H9 (cell line): Measurements from ENCODE around the gene PTPRN2. TPM values are rescaled to one million over a fixed set of nuclear protein-coding genes. Genes with fewer than 3 reads are reported as not detected.
A peak's percentile ranks its signal among the peaks of the same experiment; 100 is the strongest.

Source experiments
- DNase-seq: peaks from one replicate; pipeline ENCODE4 v3.0.0-alpha.2; 2017
- H2AFZ ChIP-seq: one replicate; pipeline ENCODE4 v1.6.1; 2013; ENCODE audit warnings: mild to moderate bottlenecking, low read length, control low read depth, moderate library complexity
- H2AK5ac ChIP-seq: 2 replicates; pipeline ENCODE4 v1.6.1; 2013; ENCODE audit warnings: low read length, control low read depth, mixed read lengths; ENCODE audit not compliant: insufficient read length
- H2BK120ac ChIP-seq: one replicate; pipeline ENCODE4 v1.6.1; 2013; ENCODE audit warnings: low read depth, mild to moderate bottlenecking, low read length, control low read depth, inconsistent platforms; ENCODE audit not compliant: poor library complexity, severe bottlenecking
- H2BK12ac ChIP-seq: 2 replicates; pipeline ENCODE4 v1.6.1; 2013; ENCODE audit warnings: low read length, control low read depth, mixed read lengths, low read depth; ENCODE audit not compliant: insufficient read length
- H2BK15ac ChIP-seq: 2 replicates; pipeline ENCODE4 v1.6.1; 2013; ENCODE audit warnings: low read depth, low read length, control low read depth
- H2BK20ac ChIP-seq: one replicate; pipeline ENCODE4 v1.6.1; 2013; ENCODE audit warnings: low read depth, mild to moderate bottlenecking, low read length, control low read depth, inconsistent platforms; ENCODE audit not compliant: poor library complexity, severe bottlenecking
- H2BK5ac ChIP-seq: 2 replicates; pipeline ENCODE4 v1.6.1; 2013; ENCODE audit warnings: low read length, control low read depth, mixed read lengths; ENCODE audit not compliant: insufficient read length
- H3K14ac ChIP-seq: 2 replicates; pipeline ENCODE4 v1.6.1; 2013; ENCODE audit warnings: low read length, control low read depth; ENCODE audit not compliant: insufficient read depth
- H3K18ac ChIP-seq: 2 replicates; pipeline ENCODE4 v1.6.1; 2013; ENCODE audit warnings: low read depth, mild to moderate bottlenecking, mixed read lengths, low read length, control low read depth; ENCODE audit not compliant: insufficient read length
- H3K23ac ChIP-seq: 2 replicates; pipeline ENCODE4 v1.6.1; 2013; ENCODE audit warnings: low read length, control low read depth, mixed read lengths, low read depth; ENCODE audit not compliant: insufficient read length
- H3K23me2 ChIP-seq: 2 replicates; pipeline ENCODE4 v1.6.1; 2013; ENCODE audit warnings: low read depth, mild to moderate bottlenecking, mixed read lengths, low read length, control low read depth; ENCODE audit not compliant: insufficient read length, poor library complexity, severe bottlenecking
- H3K27ac ChIP-seq: 2 replicates; pipeline ENCODE4 v1.5.1; 2013; ENCODE audit warnings: low read length, control low read depth, mixed read lengths, low read depth; ENCODE audit not compliant: insufficient read length
- H3K27me3 ChIP-seq: 2 replicates; pipeline ENCODE4 v1.6.1; 2013; ENCODE audit warnings: low read length, control low read depth, inconsistent platforms; ENCODE audit not compliant: insufficient read depth
- H3K4ac ChIP-seq: 2 replicates; pipeline ENCODE4 v1.6.1; 2013; ENCODE audit warnings: low read depth, mild to moderate bottlenecking, control low read depth, inconsistent platforms, low read length, moderate library complexity
- H3K4me1 ChIP-seq: 2 replicates; pipeline ENCODE4 v1.6.1; 2013; ENCODE audit warnings: low read length, control low read depth, inconsistent platforms; ENCODE audit not compliant: insufficient read depth
- H3K4me2 ChIP-seq: 2 replicates; pipeline ENCODE4 v1.6.1; 2013; ENCODE audit warnings: low read length, control low read depth, mixed read lengths; ENCODE audit not compliant: insufficient read length, insufficient read depth
- H3K56ac ChIP-seq: 2 replicates; pipeline ENCODE4 v1.6.1; 2013; ENCODE audit warnings: low read depth, mild to moderate bottlenecking, mixed read lengths, low read length, control low read depth; ENCODE audit not compliant: insufficient read length
- H3K79me1 ChIP-seq: 2 replicates; pipeline ENCODE4 v1.6.1; 2013; ENCODE audit warnings: low read depth, mild to moderate bottlenecking, moderate library complexity, low read length, control low read depth, inconsistent platforms; ENCODE audit not compliant: insufficient read depth, poor library complexity, severe bottlenecking
- H3K79me2 ChIP-seq: 2 replicates; pipeline ENCODE4 v1.6.1; 2013; ENCODE audit warnings: low read length, control low read depth, inconsistent platforms; ENCODE audit not compliant: insufficient read depth
- H3K9ac ChIP-seq: 2 replicates; pipeline ENCODE4 v1.6.1; 2013; ENCODE audit warnings: low read length, control low read depth, mixed read lengths; ENCODE audit not compliant: insufficient read length; ENCODE audit errors: extremely low read depth
- H3K9me3 ChIP-seq: one replicate; pipeline ENCODE4 v1.6.1; 2013; ENCODE audit warnings: low read depth, low read length, inconsistent platforms; ENCODE audit not compliant: control insufficient read depth
- H3T11ph ChIP-seq: one replicate; pipeline ENCODE4 v1.6.1; 2013; ENCODE audit warnings: mild to moderate bottlenecking, low read length, control low read depth, inconsistent platforms
- H4K20me1 ChIP-seq: one replicate; pipeline ENCODE4 v1.6.1; 2013; ENCODE audit not compliant: control insufficient read depth, insufficient read length, insufficient read depth
- H4K5ac ChIP-seq: 2 replicates; pipeline ENCODE4 v1.6.1; 2013; ENCODE audit warnings: low read depth, mild to moderate bottlenecking, mixed read lengths, low read length, control low read depth; ENCODE audit not compliant: insufficient read length
- H4K8ac ChIP-seq: replicated peaks from 2 replicates; pipeline ENCODE4 v1.6.1; 2013; ENCODE audit warnings: low read length, control low read depth, mixed read lengths, low read depth; ENCODE audit not compliant: insufficient read length
- H4K91ac ChIP-seq: 2 replicates; pipeline ENCODE4 v1.6.1; 2013; ENCODE audit warnings: low read depth, mild to moderate bottlenecking, moderate library complexity, mixed read lengths, low read length, control low read depth; ENCODE audit not compliant: insufficient read length
- H3K27ac Mint-ChIP-seq, 3 experiments: 2 replicates in 2 of 3; 3 replicates in 1 of 3; pipeline ENCODE4 v1.8.0; 2020 to 2021; ENCODE audit warnings: mixed read lengths in 3 of 3, mild to moderate bottlenecking in 1 of 3, moderate library complexity in 1 of 3
- H3K27me3 Mint-ChIP-seq: 2 replicates; pipeline ENCODE4 v1.8.0; 2021; ENCODE audit warnings: low read depth, mild to moderate bottlenecking, moderate library complexity, mixed read lengths
- H3K36me3 Mint-ChIP-seq, 3 experiments: 2 replicates in 2 of 3; 3 replicates in 1 of 3; pipeline ENCODE4 v1.8.0; 2020 to 2021; ENCODE audit warnings: low read depth in 3 of 3, mixed read lengths in 3 of 3; ENCODE audit not compliant: insufficient read depth in 1 of 3
- H3K4me1 Mint-ChIP-seq, 2 experiments: 2 replicates each; pipeline ENCODE4 v1.8.0; 2020; ENCODE audit warnings: mixed read lengths in 2 of 2
- H3K4me3 Mint-ChIP-seq, 2 experiments: 2 replicates in 1 of 2; 3 replicates in 1 of 2; pipeline ENCODE4 v1.8.0; 2020 to 2021; ENCODE audit warnings: mild to moderate bottlenecking in 2 of 2, mixed read lengths in 2 of 2, moderate library complexity in 1 of 2
- H3K9me3 Mint-ChIP-seq, 2 experiments: 2 replicates in 1 of 2; 3 replicates in 1 of 2; pipeline ENCODE4 v1.8.0; 2020; ENCODE audit warnings: mild to moderate bottlenecking in 2 of 2, mixed read lengths in 2 of 2, moderate library complexity in 1 of 2
- WGBS: extraction: QIAGEN DNeasy Blood & Tissue Kit; methylation state at CpG from one replicate; pipeline ENCODE4 v1.1.7; 2013; ENCODE audit warnings: missing lambda C conversion rate, low lambda C conversion rate, mixed read lengths; ENCODE audit not compliant: insufficient read length; ENCODE audit errors: extremely low coverage; 5-methylcytosine and 5-hydroxymethylcytosine counted together
- total RNA-seq: library from RNA; stranded (reverse); gene quantifications from 2 replicates; pipeline ENCODE4 v1.2.1, GENCODE V29; 2021
- TF ChIP-seq, protein P1 (sequence below): fragments of 200-600 bp; sonication (generic); conservative IDR thresholded peaks from 3 replicates; pipeline ENCODE4 v1.8.0; 2021; ENCODE audit warnings: antibody characterized with exemption, mild to moderate bottlenecking

Gene PTPRN2
- total RNA-seq, 1 experiment from 2014 or later: 5.2 TPM

DNA sequence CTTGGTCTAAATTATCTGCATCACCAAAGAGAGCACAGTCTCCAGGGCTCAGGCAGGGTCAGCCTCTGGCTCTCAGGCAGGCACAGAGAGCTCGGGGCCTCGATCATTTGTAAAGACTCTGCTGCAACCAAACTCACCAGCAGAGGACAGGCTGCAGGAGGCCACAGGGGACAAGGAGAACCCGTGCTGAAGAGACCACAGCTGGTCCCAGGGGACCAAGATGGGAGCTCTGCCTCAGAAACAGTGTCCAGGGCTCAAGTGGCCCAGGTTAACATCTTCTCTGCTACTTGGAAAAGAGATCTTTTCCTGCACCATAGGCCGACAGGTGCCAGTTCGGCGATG is 543.2 kb downstream of the PTPRN2 start:
- H3K4ac ChIP-seq: no peak overlapping the region
- H4K20me1 ChIP-seq: no peaks in the 10 kb centered on the region
- no peaks in the 10 kb centered on the region for H3K9me3 ChIP-seq
- no peak overlapping the region for H3K18ac ChIP-seq
- Mint-ChIP-seq H3K9me3 (peaks cover 9 to 13% of the 10 kb centered on the region in 2 experiments), H3K36me3 (peaks cover 9% of the 10 kb centered on the region in 3 experiments), H3K27ac (no peak overlapping the region), H3K4me3 (no peak overlapping the region), H3K4me1 (peaks cover 0 to 12% of the 10 kb centered on the region in 2 experiments; a peak in 2 of 4 replicates), H3K27me3 (peaks cover 1% of the 10 kb centered on the region)
- no peak overlapping the region for H2AK5ac ChIP-seq
- no peak overlapping the region for H2BK5ac ChIP-seq
- H4K91ac ChIP-seq: no peak overlapping the region
- H4K5ac ChIP-seq: no peak overlapping the region
- no peak overlapping the region for H3K27ac ChIP-seq
- no peak overlapping the region for H2AFZ ChIP-seq
- no peak for DNase-seq
- no peaks in the 10 kb centered on the region for H3K23me2 ChIP-seq
- H2BK12ac ChIP-seq: no peak overlapping the region
- no peak overlapping the region for H3K4me2 ChIP-seq
- no peak overlapping the region for H3T11ph ChIP-seq
- H2BK120ac ChIP-seq: no peak overlapping the region
- WGBS: no CpG with 5 or more reads among the region's 6 CpGs
- TF ChIP-seq, protein P1, sequence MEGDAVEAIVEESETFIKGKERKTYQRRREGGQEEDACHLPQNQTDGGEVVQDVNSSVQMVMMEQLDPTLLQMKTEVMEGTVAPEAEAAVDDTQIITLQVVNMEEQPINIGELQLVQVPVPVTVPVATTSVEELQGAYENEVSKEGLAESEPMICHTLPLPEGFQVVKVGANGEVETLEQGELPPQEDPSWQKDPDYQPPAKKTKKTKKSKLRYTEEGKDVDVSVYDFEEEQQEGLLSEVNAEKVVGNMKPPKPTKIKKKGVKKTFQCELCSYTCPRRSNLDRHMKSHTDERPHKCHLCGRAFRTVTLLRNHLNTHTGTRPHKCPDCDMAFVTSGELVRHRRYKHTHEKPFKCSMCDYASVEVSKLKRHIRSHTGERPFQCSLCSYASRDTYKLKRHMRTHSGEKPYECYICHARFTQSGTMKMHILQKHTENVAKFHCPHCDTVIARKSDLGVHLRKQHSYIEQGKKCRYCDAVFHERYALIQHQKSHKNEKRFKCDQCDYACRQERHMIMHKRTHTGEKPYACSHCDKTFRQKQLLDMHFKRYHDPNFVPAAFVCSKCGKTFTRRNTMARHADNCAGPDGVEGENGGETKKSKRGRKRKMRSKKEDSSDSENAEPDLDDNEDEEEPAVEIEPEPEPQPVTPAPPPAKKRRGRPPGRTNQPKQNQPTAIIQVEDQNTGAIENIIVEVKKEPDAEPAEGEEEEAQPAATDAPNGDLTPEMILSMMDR: peak; percentile 26; the same call in 2 of the 3 replicates
- H3K9ac ChIP-seq: no peak overlapping the region
- H3K79me2 ChIP-seq: no peaks in the 10 kb centered on the region
- H3K27me3 ChIP-seq: no peaks in the 10 kb centered on the region
- no peaks in the 10 kb centered on the region for H3K79me1 ChIP-seq
- H2BK20ac ChIP-seq: no peak overlapping the region
- no peaks in the 10 kb centered on the region; the same call in 1 of the 2 replicates for H3K4me1 ChIP-seq
- no peak overlapping the region for H4K8ac ChIP-seq
- H3K14ac ChIP-seq: no peak overlapping the region
- no peak overlapping the region for H3K23ac ChIP-seq
- no peak overlapping the region for H2BK15ac ChIP-seq
- H3K56ac ChIP-seq: no peak overlapping the region
